Colonic mucosa (tissue), 4 donors: ENCODE data around the gene FERMT1. TPM values are rescaled to one million over a fixed set of nuclear protein-coding genes. Genes with fewer than 3 reads are reported as not detected.

ENCODE experiments used
- DNase-seq: peaks from one replicate; pipeline ENCODE4 v3.0.0-alpha.2; 2020
- H3K27ac ChIP-seq: fragments of 200-600 bp; one replicate; pipeline ENCODE4 v1.8.0; 2021
- H3K27me3 ChIP-seq: fragments of 200-600 bp; one replicate; pipeline ENCODE4 v1.8.0; 2021
- H3K36me3 ChIP-seq: fragments of 200-600 bp; one replicate; pipeline ENCODE4 v1.8.0; 2021
- H3K4me1 ChIP-seq: fragments of 200-600 bp; one replicate; pipeline ENCODE4 v1.8.0; 2021; ENCODE audit warnings: mild to moderate bottlenecking
- H3K4me3 ChIP-seq: fragments of 200-600 bp; one replicate; pipeline ENCODE4 v1.8.0; 2021
- H3K9ac ChIP-seq, 2 donors: one replicate each; pipeline ENCODE4 v1.7.0; 2013; ENCODE audit warnings: control low read depth in 2 of 2, low read depth in 2 of 2, low read length in 2 of 2
- H3K9me3 ChIP-seq: fragments of 200-600 bp; one replicate; pipeline ENCODE4 v1.8.0; 2021
- CTCF ChIP-seq: fragments of 200-600 bp; IDR thresholded peaks from one replicate; pipeline ENCODE4 v1.8.0; 2022; ENCODE audit warnings: antibody characterized with exemption, mild to moderate bottlenecking
- intact Hi-C: fragments of 100-400 bp; cut with DNase I; formaldehyde crosslinking; loops from one replicate; pipeline ENCODE4 v1.14.1; 2022
- total RNA-seq, 2 donors: library from RNA; stranded (reverse); fragmentation: NEBNext Ultra II Directional in 1 of 2; extraction: Animal tissue kit (Norgen Biotek cat#: 25700) in 1 of 2; gene quantifications; one replicate each; pipeline ENCODE4 v1.2.1, GENCODE V29; 2021
- donor health status: healthy.
- donor health status: DM: no; HTN: no; CAD: no.
- donor health status: DM: no; HTN: no; CAD: no.

Gene FERMT1
- total RNA-seq, 2 donors from 2014 or later = 68.8 to 83.9 TPM

- intact Hi-C loops = no loop called here
- Histone ChIP-seq H3K4me3 (no peak overlapping the region), H3K4me1 (no peaks in the 10 kb centered on the region), H3K36me3 (peaks cover 6% of the 10 kb centered on the region), H3K9ac (no peak overlapping the region), H3K27ac (no peak overlapping the region), H3K27me3 (no peaks in the 10 kb centered on the region), H3K9me3 (no peaks in the 10 kb centered on the region)
- TF ChIP-seq CTCF = no peak
- no peak for DNase-seq
Observed at GRCh38 chr20:6086868-6087267, 36.0 kb downstream of the FERMT1 start.

- Histone ChIP-seq H3K27me3 (no peaks in the 10 kb centered on the region), H3K9ac (no peak overlapping the region), H3K9me3 (no peaks in the 10 kb centered on the region), H3K36me3 (peaks cover 6% of the 10 kb centered on the region), H3K4me1 (no peaks in the 10 kb centered on the region), H3K4me3 (no peak overlapping the region), H3K27ac (no peak overlapping the region)
- no peak for TF ChIP-seq CTCF
- no peak for DNase-seq
- intact Hi-C loops = no loop called here
Observed at GRCh38 chr20:6083926-6084325, 38.9 kb downstream of the FERMT1 start.

GRCh38 chr20:6081236-6081635 is 41.6 kb downstream of the FERMT1 start:
- no peak overlapping the region for H3K27ac ChIP-seq
- H3K4me3 ChIP-seq = no peak overlapping the region
- intact Hi-C loops = no loop called here
- H3K4me1 ChIP-seq = no peaks in the 10 kb centered on the region
- H3K27me3 ChIP-seq = no peaks in the 10 kb centered on the region
- TF ChIP-seq CTCF = no peak
- no peak for DNase-seq
- peaks cover 2% of the 10 kb centered on the region for H3K36me3 ChIP-seq
- H3K9ac ChIP-seq = no peak overlapping the region
- no peaks in the 10 kb centered on the region for H3K9me3 ChIP-seq

- peaks cover 5% of the 10 kb centered on the region for H3K36me3 ChIP-seq
- no peaks in the 10 kb centered on the region for H3K27me3 ChIP-seq
- no peak overlapping the region for H3K9ac ChIP-seq
- no peaks in the 10 kb centered on the region for H3K4me1 ChIP-seq
- H3K4me3 ChIP-seq = no peak overlapping the region
- H3K27ac ChIP-seq = no peak overlapping the region
- DNase-seq = no peak
- no peaks in the 10 kb centered on the region for H3K9me3 ChIP-seq
- no peak for TF ChIP-seq CTCF
- intact Hi-C loops = loop anchor here (5.0 kb wide), 1 partner anchor 127 kb away; the partner anchor contains the start of genes MCM8 and TRMT6
Observed at GRCh38 chr20:6079016-6079415, 43.8 kb downstream of the FERMT1 start.

DNA sequence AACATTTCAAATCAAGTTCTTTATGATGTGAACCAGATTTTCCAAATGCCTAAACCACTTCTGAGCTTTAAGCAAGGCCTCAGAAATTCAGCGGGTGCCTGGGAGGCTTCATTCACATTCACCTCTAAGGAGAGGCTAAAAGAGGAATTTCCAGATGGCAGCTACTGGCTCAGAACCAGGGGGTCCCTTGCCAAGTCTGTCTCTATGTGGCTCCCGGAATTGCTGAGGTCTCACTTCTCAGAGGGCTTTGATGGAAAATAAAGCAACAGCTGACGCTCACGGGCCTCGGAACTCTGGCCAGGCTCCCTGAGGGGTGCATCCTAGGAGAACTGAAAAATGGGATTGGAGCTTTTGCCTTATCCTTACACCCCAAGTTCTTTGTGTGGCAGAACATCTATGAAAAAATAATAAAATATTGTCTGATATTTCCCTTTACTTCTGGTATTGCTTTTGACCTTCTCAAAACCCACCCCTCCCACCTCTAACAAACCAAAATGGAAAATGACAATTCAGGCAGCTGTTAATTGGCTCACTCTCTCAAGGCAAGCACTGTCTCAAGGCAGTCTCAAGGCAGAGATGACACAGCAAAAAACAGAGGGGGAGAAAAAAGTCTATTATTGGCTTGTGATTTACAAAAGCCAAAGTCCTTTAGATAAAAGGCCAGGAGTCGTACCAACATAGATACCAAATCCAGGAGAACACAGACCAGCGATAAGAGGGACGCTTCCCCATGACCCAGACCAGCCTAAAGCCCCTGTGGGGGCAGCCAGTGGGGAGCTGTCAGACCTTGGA is 47.2 kb downstream of the FERMT1 start:
- no peaks in the 10 kb centered on the region for H3K27me3 ChIP-seq
- H3K4me1 ChIP-seq = no peaks in the 10 kb centered on the region
- H3K9me3 ChIP-seq = no peaks in the 10 kb centered on the region
- TF ChIP-seq CTCF = no peak
- H3K27ac ChIP-seq = no peak overlapping the region
- intact Hi-C loops = loop anchor here (2.0 to 5.0 kb wide), 2 partner anchors 123 to 547 kb away; partner anchors contain the start of genes MCM8 and TRMT6
- H3K9ac ChIP-seq = no peak overlapping the region
- peaks cover 5% of the 10 kb centered on the region for H3K36me3 ChIP-seq
- no peak overlapping the region for H3K4me3 ChIP-seq
- no peak for DNase-seq
